Measurements from ENCODE around the gene CAMK1D. TPM values are rescaled to one million over a fixed set of nuclear protein-coding genes. Genes with fewer than 3 reads are reported as not detected.

The CAMK1D gene
- total RNA-seq, 3 donors from 2014 or later, result 4.4 to 17.3 (median 5.2) TPM

DNA sequence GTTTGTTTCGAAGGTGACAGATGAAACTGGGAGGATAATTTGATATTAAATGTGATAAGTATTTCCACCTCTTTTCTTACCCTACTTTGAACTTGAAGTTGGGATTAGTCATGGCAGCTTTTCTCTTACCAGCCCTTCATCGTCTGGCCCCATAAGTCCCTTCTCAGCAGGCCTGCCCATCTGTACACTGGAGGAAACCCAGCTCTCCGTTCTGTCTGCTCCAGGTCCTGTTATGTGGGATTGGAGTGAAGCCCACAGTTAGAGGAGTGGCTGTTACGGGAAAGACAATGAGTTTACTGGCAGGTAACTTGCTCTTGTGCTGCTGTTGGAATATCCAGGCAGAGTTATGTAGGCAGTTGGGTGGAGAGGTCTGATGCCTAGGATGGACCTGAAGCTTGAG lies 127.3 kb downstream of the CAMK1D start:
- H3K27ac ChIP-seq, result no peak overlapping the region
- intact Hi-C loops (cut with DNase I; ENCODE audit: low total_unique reads), result no loop called here
- TF ChIP-seq, protein P1, sequence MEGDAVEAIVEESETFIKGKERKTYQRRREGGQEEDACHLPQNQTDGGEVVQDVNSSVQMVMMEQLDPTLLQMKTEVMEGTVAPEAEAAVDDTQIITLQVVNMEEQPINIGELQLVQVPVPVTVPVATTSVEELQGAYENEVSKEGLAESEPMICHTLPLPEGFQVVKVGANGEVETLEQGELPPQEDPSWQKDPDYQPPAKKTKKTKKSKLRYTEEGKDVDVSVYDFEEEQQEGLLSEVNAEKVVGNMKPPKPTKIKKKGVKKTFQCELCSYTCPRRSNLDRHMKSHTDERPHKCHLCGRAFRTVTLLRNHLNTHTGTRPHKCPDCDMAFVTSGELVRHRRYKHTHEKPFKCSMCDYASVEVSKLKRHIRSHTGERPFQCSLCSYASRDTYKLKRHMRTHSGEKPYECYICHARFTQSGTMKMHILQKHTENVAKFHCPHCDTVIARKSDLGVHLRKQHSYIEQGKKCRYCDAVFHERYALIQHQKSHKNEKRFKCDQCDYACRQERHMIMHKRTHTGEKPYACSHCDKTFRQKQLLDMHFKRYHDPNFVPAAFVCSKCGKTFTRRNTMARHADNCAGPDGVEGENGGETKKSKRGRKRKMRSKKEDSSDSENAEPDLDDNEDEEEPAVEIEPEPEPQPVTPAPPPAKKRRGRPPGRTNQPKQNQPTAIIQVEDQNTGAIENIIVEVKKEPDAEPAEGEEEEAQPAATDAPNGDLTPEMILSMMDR (IDR thresholded peaks at IDR 0.05), result no peak
- TF ChIP-seq POLR2A (IDR thresholded peaks at IDR 0.05) (no peak), POLR2AphosphoS5 (IDR thresholded peaks at IDR 0.05) (no peak)
- H3K4me3 ChIP-seq, result no peak overlapping the region
- H3K9me3 ChIP-seq, result no peaks in the 10 kb centered on the region
- no peaks in the 10 kb centered on the region for H3K36me3 ChIP-seq
- no peak for DNase-seq (ENCODE audit: low spot score in 2 of 2)
- no peaks in the 10 kb centered on the region for H3K27me3 ChIP-seq
- H3K4me1 ChIP-seq, result no peaks in the 10 kb centered on the region

DNA sequence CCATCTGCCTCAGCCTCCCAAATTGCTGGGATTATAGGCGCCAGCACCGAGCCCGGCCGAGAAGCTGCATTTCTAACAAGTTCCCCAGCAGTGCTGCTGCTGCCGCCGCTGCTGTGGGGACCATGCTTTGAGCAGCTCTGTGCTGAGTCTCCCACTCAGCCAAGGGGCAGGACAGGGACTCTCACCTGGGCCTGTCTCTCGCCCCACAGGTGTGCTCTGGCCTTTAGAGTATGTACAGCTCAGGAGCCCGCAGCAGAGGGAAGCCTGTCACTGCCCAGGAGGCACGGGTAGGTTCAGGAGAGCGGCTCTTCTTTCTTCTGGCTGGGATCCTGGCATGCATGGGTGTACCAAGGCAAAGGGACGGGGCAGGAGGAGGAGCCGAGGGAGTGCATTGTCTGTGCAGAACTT lies 130.1 kb downstream of the CAMK1D start:
- Histone ChIP-seq H3K27me3 (no peaks in the 10 kb centered on the region), H3K4me3 (no peak overlapping the region), H3K36me3 (no peaks in the 10 kb centered on the region), H3K27ac (no peak overlapping the region), H3K9me3 (no peaks in the 10 kb centered on the region), H3K4me1 (no peaks in the 10 kb centered on the region)
- TF ChIP-seq, protein P1 (IDR thresholded peaks at IDR 0.05), result no peak
- TF ChIP-seq POLR2AphosphoS5 (IDR thresholded peaks at IDR 0.05) (no peak), POLR2A (IDR thresholded peaks at IDR 0.05) (no peak)
- DNase-seq (ENCODE audit: low spot score in 2 of 2), result no peak
- intact Hi-C loops (cut with DNase I; ENCODE audit: low total_unique reads), result no loop called here

GRCh38 chr10:12479924-12480323 lies 130.6 kb downstream of the CAMK1D start:
- TF ChIP-seq POLR2AphosphoS5 (IDR thresholded peaks at IDR 0.05), result no peak
- TF ChIP-seq POLR2A (IDR thresholded peaks at IDR 0.05), result no peak
- TF ChIP-seq, protein P1 (IDR thresholded peaks at IDR 0.05), result no peak
- Histone ChIP-seq H3K27ac (no peak overlapping the region), H3K4me3 (no peak overlapping the region), H3K9me3 (no peaks in the 10 kb centered on the region), H3K36me3 (no peaks in the 10 kb centered on the region), H3K27me3 (no peaks in the 10 kb centered on the region), H3K4me1 (no peaks in the 10 kb centered on the region)
- intact Hi-C loops (cut with DNase I; ENCODE audit: low total_unique reads), result no loop called here
- DNase-seq (ENCODE audit: low spot score in 2 of 2), result no peak

DNA sequence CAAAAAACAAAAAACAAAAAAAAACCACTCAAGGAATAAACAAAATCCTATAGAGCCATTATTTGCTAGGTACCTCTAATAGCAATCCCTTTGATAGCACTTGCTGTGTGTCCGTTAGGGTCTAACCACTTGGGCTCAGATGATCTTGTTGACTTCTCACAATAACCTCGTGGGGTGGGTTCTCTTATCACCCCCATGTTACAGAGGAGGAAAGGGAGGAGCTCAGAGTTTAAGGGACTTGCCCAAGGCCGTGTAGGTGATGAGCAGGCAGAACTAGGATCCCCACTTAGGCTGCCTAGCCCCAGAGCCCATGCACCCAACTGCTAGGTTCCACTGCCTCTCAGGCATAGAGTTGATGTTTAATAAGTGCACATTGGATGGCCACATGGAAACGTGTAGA lies 131.1 kb downstream of the CAMK1D start:
- intact Hi-C loops (cut with DNase I; ENCODE audit: low total_unique reads), result no loop called here
- Histone ChIP-seq H3K27me3 (no peaks in the 10 kb centered on the region), H3K9me3 (no peaks in the 10 kb centered on the region), H3K4me3 (no peak overlapping the region), H3K27ac (no peak overlapping the region), H3K4me1 (no peaks in the 10 kb centered on the region), H3K36me3 (no peaks in the 10 kb centered on the region)
- TF ChIP-seq, protein P1 (IDR thresholded peaks at IDR 0.05), result no peak
- TF ChIP-seq POLR2A (IDR thresholded peaks at IDR 0.05), result no peak
- TF ChIP-seq POLR2AphosphoS5 (IDR thresholded peaks at IDR 0.05), result no peak
- no peak for DNase-seq (ENCODE audit: low spot score in 2 of 2)

GRCh38 chr10:12481924-12482323 lies 132.6 kb downstream of the CAMK1D start:
- intact Hi-C loops (cut with DNase I; ENCODE audit: low total_unique reads), result no loop called here
- no peaks in the 10 kb centered on the region for H3K4me1 ChIP-seq
- H3K36me3 ChIP-seq, result no peaks in the 10 kb centered on the region
- H3K4me3 ChIP-seq, result no peak overlapping the region
- no peak for DNase-seq (ENCODE audit: low spot score in 2 of 2)
- H3K9me3 ChIP-seq, result no peaks in the 10 kb centered on the region
- TF ChIP-seq POLR2A (IDR thresholded peaks at IDR 0.05) (no peak), POLR2AphosphoS5 (IDR thresholded peaks at IDR 0.05) (no peak)
- TF ChIP-seq, protein P1 (IDR thresholded peaks at IDR 0.05), result no peak
- H3K27ac ChIP-seq, result no peak overlapping the region
- H3K27me3 ChIP-seq, result no peaks in the 10 kb centered on the region

All from breast epithelium (tissue), 4 donors.